Uterus (tissue), 2 donors: ENCODE results near the gene VWA8.

ENCODE experiments used
- POLR2A ChIP-seq, 2 donors: fragments of 450-650 bp; IDR thresholded peaks; one replicate each; pipeline ENCODE4 v1.6.1; 2016; ENCODE audit warnings: antibody characterized with exemption in 2 of 2, mild to moderate bottlenecking in 1 of 2, moderate library complexity in 1 of 2
- TF ChIP-seq, protein P1 (sequence below), 4 experiments: fragments of 200-600 bp in 2 of 4; fragments of 450-650 bp in 2 of 4; sonication (generic) in 2 of 4; IDR thresholded peaks; one replicate each; pipeline ENCODE4 v1.5.1; 2016 to 2019; ENCODE audit warnings: antibody characterized with exemption in 4 of 4, mild to moderate bottlenecking in 2 of 4, moderate library complexity in 1 of 4

DNA sequence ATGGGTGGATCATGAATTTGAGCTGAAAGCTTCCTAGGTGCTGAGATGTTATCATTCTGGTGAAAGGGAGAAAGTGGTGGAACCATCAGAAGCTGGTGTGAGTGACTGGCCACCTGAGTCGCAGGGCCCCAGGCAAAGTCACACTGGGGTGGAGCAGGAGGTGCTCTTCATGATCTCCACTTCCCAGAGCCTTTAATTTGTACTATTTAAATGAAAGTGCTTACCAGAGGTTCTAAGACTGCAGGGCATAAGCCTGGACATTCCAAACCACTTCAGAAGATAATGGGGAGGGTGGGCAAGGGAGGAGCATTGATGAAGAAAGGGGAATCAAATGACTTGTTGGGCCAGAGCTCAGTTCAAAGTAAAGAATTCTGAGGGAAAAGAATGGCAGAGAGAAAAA, 347.4 kb downstream of the VWA8 start:
- TF ChIP-seq, protein P1, sequence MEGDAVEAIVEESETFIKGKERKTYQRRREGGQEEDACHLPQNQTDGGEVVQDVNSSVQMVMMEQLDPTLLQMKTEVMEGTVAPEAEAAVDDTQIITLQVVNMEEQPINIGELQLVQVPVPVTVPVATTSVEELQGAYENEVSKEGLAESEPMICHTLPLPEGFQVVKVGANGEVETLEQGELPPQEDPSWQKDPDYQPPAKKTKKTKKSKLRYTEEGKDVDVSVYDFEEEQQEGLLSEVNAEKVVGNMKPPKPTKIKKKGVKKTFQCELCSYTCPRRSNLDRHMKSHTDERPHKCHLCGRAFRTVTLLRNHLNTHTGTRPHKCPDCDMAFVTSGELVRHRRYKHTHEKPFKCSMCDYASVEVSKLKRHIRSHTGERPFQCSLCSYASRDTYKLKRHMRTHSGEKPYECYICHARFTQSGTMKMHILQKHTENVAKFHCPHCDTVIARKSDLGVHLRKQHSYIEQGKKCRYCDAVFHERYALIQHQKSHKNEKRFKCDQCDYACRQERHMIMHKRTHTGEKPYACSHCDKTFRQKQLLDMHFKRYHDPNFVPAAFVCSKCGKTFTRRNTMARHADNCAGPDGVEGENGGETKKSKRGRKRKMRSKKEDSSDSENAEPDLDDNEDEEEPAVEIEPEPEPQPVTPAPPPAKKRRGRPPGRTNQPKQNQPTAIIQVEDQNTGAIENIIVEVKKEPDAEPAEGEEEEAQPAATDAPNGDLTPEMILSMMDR (IDR thresholded peaks at IDR 0.05): no peak
- TF ChIP-seq POLR2A (IDR thresholded peaks at IDR 0.05): no peak
